Mammary epithelial cell (primary cell): ENCODE results near the gene ZNF496.
"Not testable (repeated sequence)": the region's sequence is repeated elsewhere in the genome, so short reads cannot be mapped to it uniquely, and the experiment has no call there.

Source experiments
- CTCF ChIP-seq, 2 donors: IDR thresholded peaks in 1 of 2; conservative IDR thresholded peaks in 1 of 2; 2 replicates each; pipeline ENCODE4 v1.5.1; 2011 to 2012; ENCODE audit warnings: inconsistent platforms in 2 of 2, low read length in 2 of 2, mild to moderate bottlenecking in 2 of 2, control low read depth in 1 of 2, low read depth in 1 of 2; ENCODE audit not compliant: insufficient read depth in 1 of 2; ENCODE audit errors: extremely low read depth in 1 of 2
- EZH2 ChIP-seq: IDR thresholded peaks from 2 replicates; pipeline ENCODE4 v1.6.1; 2012; ENCODE audit warnings: low read length, inconsistent platforms, borderline replicate concordance

- TF ChIP-seq CTCF (conservative IDR thresholded peaks at IDR 0.05 in 1 of 2, IDR thresholded peaks at IDR 0.05 in 1 of 2; ENCODE audit: extremely low read depth in 1 of 2, insufficient read depth in 1 of 2, low read depth in 1 of 2, low read length in 2 of 2); EZH2: not testable (repeated sequence)
Measured at GRCh38 chr1:247255772-247256171, 75.9 kb downstream of the ZNF496 start, which contains the start of gene VN1R5.
